VCaP (cell line): ENCODE measurements around the gene CFAP221.

Experiments
- H3K27ac ChIP-seq: fragments of 450-650 bp; 2 replicates; pipeline ENCODE4 v1.5.1; 2017
- TF ChIP-seq, protein P1 (sequence below): fragments of 450-650 bp; conservative IDR thresholded peaks from 2 replicates; pipeline ENCODE4 v1.5.1; 2017; ENCODE audit warnings: mild to moderate bottlenecking, moderate library complexity

Gene CFAP221

DNA sequence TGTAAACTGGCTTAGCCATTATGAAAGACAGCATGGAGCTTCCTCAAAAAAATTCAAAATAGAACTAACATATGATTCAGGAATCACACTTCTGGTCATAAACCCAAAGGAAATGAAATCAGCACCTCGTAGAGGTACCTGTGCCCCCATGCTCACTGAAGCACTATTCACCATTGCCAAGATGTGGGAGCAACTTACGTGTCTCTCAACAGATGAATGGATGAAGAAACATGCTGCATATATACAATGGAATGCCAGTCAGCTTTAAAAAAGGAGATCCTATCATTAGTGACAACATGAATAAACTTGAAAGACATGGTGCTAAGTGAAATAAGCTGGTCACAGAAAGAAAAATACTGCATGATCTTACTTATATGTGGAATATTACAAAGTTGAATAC, 28.1 kb upstream of the CFAP221 start:
- TF ChIP-seq, protein P1, sequence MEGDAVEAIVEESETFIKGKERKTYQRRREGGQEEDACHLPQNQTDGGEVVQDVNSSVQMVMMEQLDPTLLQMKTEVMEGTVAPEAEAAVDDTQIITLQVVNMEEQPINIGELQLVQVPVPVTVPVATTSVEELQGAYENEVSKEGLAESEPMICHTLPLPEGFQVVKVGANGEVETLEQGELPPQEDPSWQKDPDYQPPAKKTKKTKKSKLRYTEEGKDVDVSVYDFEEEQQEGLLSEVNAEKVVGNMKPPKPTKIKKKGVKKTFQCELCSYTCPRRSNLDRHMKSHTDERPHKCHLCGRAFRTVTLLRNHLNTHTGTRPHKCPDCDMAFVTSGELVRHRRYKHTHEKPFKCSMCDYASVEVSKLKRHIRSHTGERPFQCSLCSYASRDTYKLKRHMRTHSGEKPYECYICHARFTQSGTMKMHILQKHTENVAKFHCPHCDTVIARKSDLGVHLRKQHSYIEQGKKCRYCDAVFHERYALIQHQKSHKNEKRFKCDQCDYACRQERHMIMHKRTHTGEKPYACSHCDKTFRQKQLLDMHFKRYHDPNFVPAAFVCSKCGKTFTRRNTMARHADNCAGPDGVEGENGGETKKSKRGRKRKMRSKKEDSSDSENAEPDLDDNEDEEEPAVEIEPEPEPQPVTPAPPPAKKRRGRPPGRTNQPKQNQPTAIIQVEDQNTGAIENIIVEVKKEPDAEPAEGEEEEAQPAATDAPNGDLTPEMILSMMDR, result no peak

DNA sequence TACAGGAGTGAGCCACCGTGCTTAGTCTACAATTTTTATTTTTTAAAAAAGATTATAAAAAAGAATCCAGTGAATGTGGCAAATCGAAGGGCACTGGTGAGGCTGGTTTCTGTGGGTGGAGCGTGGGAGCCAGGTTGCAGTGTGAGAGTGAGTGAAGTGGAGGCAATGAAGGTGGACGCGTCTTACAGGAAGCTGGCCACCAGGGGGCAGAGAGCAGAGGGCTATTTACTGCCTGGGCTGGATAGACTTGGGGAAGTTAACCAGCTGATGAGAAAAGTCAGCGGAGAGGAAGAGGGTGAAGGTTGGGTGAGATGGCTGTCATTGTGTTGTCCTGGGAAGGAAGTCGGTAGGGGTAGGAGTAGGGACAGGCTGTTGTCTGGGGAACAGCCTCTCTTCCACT, 26.8 kb upstream of the CFAP221 start:
- TF ChIP-seq, protein P1, result peak; percentile 57
- H3K27ac ChIP-seq, result no peak overlapping the region

More for the DNA sequence above, 28.1 kb upstream of the CFAP221 start:
- H3K27ac ChIP-seq, result no peak overlapping the region

DNA sequence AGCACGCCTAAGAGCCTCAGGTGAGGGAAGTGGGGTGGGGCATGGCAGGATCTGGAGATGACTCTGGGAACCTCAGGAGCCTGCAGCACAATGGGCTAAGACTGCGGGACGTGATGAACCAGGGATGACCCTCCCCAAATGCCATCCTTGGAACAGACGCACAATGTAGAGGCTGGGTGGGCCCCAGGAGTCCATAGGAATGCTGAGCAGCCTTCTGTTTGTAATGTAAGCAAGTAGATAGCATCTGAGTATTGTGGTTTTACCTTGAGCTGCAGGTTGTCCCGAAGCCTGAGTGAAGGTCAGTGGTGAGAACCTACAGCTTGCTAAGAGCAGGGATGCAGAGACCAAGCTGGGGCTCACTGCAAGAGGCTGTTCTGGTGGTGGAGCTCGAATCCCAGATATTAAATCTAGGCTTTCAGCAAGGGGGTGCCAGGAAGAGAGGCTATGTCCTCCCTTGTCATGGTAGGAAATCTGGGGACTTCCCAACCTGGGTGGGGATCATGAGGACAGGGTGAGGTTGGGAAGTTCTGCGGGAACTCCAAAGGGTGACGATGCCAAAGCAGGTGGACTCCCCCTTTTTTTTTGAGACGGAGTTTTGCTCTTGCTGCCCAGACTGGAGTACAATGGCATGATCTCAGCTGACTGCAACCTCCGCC, 25.7 kb upstream of the CFAP221 start:
- no peak overlapping the region for H3K27ac ChIP-seq
- TF ChIP-seq, protein P1, result no peak

DNA sequence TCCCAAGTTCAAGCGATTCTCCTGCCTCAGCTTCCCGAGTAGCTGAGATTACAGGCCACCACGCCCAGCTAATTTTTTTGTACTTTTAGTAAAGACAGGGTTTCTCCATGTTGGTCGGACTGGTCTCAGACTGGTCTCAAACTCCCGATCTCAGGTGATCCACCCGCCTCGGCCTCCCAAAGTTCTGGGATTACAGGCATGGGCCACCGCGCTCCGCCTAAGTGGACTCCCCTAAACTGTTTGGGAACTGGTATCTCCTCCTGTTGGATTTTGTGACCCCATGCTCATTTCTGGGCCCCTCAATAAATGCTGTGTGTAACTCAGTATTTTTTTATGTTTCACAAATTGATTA, 25.2 kb upstream of the CFAP221 start:
- TF ChIP-seq, protein P1, result no peak
- no peak overlapping the region for H3K27ac ChIP-seq

DNA sequence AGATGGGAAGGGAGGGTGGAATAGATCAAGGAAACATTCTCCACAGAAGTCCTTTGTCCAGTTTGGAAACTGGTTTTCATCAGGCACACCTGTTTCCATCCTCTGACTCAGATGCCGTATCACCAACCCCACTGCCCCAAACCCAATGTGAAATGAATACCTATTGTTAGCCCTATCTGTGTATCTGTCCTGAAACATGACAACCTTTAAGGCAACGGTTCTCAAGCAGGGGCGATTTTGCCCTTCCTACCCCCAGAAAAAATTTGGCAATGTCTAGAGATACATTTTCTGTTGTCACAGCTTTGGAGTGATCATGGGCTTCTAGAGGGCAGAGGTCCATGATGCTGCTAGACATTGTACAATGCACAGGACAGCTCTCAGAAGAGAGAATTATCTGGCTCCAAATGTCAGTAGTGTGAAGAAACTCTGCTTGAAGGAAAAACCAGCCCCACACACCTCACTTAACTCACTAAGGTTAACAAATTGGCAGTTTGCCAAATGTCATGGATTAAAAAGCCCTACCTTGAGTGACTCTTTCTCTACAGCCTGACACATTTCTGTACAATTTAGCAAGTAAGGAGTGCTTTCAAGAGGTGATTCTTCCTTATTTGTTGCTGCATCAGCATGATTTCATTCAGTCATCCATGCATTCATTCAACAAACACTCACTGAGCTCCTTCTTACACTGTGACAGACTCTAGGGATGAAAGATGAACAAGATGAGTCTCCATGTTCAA, 23.4 kb upstream of the CFAP221 start:
- H3K27ac ChIP-seq, result no peak overlapping the region
- TF ChIP-seq, protein P1, result no peak

DNA sequence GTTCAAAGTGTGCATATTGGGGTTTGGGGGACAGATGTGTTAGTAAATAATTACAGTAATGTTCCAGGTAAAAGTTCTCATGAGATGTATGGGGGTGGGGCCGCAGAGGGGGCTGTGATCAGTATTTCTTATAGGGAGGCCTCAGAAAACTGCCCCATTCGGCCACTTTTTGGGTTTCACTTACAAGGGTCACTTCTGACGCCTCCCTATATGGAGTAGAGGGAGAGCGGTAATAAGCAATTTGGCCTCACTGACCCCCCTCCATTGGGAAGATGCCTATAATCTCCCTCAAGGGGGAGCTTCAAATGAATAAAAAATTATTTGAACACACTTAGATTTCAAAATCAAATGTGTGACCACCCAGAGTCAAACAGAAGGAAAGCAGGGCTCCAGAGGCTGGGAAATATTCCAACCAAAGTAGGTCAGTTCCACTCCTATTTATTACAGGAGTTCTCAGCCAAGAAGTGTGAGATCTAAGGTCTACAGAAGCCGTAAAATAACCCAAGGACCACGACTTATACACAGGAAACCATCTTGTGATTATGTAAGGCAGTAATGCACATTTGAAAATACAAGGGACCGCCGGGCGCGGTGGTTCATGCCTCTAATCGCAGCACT, 22.7 kb upstream of the CFAP221 start:
- TF ChIP-seq, protein P1, result no peak
- H3K27ac ChIP-seq, result no peak overlapping the region

DNA sequence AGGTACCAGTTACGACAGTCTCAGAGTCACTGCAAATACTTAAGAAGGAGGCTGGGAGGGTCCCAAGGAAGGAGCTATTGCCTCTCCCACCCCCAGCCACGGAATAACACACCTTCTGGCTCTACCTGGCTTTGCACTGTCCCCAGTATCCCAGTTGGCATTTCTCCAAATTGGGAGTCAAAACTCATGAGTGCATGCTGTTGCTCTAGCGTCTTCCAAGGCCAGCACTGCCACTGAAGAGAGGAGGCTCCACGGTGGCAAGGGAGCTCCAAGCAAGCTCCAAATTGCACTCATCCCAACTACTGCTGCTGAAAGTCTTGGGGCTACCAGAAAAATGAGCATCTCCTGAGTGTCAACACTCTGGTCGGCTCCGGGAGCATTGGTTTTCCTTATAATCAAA, 21.6 kb upstream of the CFAP221 start:
- H3K27ac ChIP-seq, result no peak overlapping the region
- TF ChIP-seq, protein P1, result no peak
